ENCODE results near the gene CFAP53.

- TF ChIP-seq REST (IDR thresholded peaks at IDR 0.05): no peak
- TF ChIP-seq ZNF302 (CRISPR knock-in tag; IDR thresholded peaks at IDR 0.05): no peak
- TF ChIP-seq EP300 (IDR thresholded peaks at IDR 0.05): no peak
- no peak for TF ChIP-seq MAX (IDR thresholded peaks at IDR 0.05)
- TF ChIP-seq HDAC2 (IDR thresholded peaks at IDR 0.05): no peak
Measured at GRCh38 chr18:50275503-50276036, 9.3 kb upstream of the CFAP53 start.
